Body of pancreas (tissue), 4 donors: ENCODE results near the gene EPB41L3.
A peak's percentile ranks its signal among the peaks of the same experiment; 100 is the strongest.

ENCODE experiments used
- POLR2A ChIP-seq, 3 donors: fragments of 450-650 bp; IDR thresholded peaks; one replicate each; pipeline ENCODE4 v1.6.1; 2016; ENCODE audit warnings: antibody characterized with exemption in 3 of 3, mild to moderate bottlenecking in 2 of 3
- TF ChIP-seq, protein P1 (sequence below), 7 experiments: fragments of 450-650 bp in 4 of 7; fragments of 200-600 bp in 3 of 7; sonication (generic) in 3 of 7; IDR thresholded peaks; one replicate each; pipeline ENCODE4 v1.5.1; 2016 to 2019; ENCODE audit warnings: antibody characterized with exemption in 7 of 7

- TF ChIP-seq, protein P1, sequence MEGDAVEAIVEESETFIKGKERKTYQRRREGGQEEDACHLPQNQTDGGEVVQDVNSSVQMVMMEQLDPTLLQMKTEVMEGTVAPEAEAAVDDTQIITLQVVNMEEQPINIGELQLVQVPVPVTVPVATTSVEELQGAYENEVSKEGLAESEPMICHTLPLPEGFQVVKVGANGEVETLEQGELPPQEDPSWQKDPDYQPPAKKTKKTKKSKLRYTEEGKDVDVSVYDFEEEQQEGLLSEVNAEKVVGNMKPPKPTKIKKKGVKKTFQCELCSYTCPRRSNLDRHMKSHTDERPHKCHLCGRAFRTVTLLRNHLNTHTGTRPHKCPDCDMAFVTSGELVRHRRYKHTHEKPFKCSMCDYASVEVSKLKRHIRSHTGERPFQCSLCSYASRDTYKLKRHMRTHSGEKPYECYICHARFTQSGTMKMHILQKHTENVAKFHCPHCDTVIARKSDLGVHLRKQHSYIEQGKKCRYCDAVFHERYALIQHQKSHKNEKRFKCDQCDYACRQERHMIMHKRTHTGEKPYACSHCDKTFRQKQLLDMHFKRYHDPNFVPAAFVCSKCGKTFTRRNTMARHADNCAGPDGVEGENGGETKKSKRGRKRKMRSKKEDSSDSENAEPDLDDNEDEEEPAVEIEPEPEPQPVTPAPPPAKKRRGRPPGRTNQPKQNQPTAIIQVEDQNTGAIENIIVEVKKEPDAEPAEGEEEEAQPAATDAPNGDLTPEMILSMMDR (IDR thresholded peaks at IDR 0.05): no peak
- TF ChIP-seq POLR2A (IDR thresholded peaks at IDR 0.05): peak in 1 of 3 donors; percentile 53
Measured at GRCh38 chr18:5543773-5544389, at the start of gene EPB41L3.
